TTC549 (cell line): Measurements from ENCODE around the gene ANKRD33B.

Experiments used
- FAIRE-seq: peaks from 2 replicates; lab custom pipeline; 2012; peaks lifted over from hg19 to GRCh38; lab: Jason Lieb, UNC

ANKRD33B gene

DNA sequence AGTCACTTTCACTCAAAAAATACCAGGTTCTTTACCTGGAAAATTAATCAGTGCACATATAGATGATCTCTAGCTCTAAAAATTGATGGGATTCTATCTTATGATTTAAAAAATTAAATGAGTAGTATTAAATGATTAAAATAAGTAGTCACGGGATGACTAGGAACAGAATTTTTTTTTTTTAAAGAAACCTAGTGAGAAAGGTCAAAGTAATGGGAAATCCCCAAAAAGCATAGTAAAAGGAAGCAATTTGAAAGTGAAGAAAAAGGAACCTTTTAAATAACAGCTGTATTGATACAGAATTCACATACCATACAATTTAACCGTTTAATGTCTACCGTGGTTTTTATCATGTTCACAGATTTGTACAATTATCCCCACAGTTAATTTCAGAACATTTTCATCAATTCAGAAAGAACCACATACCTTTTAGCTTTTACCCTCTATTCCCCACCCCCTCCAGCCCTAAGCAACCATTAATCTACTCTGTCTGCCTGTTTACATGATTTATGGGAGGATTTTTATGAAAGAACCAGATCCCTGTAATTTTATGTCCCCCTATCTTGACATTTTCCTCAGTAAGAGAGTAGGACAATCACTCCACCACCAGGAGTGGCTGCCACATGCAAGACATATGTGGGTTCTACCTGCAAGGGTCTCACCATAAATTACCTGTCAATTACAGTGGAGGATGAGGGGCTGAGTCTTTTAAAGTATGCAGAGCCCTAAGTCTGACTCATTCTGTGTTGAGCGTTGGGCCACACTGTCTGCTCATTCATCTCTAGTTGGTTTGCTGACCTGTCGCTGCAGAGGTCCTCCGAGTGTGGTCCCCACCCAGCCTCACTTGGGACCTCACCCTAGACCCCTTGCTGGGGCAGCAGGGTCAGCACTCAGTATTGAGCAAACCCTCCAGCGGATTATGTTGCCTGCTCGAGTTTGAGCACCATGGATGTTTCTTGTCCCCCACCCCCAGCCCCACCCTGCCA lies 16.0 kb downstream of the ANKRD33B start:
- FAIRE-seq = no peak

DNA sequence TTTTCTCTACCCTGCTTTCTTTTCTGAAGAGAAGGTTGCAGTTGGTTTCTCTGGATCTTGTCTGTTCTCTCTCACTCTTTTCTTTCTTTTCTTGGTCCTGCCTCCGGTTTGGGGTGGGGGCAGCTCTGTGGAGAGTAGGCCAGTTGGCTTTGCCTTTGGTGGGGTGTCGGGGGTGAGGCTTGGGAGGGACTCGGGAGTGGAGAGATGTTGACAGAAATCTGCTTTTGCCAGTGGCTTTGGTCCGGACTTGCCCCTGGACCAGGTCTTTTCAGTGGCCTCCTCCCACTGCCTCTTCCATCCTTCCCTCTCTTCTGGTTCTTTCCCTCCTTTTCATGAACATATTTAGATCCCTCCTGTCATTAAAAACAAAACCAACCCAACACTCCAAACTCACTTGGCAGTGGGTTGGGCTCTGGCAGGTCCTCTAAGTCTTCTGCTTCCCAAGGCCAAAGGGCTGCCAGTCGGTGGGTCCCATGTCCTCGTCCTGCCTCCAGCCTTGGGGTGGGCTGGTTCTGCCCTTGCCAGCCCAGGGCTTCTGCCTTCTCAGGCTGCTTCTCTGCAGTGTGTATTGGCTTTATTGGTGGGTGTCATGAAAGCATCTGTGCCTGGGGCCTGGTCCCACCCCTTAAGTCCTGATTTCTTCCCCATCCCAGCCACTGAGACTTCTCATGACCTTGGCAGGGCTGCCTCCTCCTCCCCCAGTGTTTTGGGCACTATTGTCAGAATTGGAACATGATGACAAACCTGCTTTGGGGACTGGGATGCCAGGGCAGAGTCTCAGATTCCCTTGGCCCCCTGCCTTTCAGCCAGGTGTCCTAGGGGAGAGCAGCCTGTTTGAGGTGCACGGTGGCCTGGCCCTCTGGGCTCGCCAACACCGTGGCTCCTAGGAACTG lies 16.9 kb downstream of the ANKRD33B start:
- no peak for FAIRE-seq

DNA sequence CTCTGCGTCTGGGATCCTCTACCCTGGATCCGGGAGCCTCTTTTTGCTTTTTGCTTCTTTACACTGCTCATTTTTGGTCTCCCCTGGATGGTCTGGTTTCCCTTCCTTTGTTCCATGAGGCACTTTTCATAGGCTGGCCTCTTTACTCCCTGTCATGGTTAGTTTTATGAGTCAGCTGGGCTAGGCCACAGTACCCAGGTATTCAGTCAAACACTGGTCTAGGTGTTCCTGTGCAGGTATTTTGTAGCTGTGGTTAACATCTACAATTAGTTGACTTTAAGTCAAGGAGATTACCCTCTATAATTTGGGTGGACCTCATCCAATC lies 17.5 kb downstream of the ANKRD33B start:
- no peak for FAIRE-seq

DNA sequence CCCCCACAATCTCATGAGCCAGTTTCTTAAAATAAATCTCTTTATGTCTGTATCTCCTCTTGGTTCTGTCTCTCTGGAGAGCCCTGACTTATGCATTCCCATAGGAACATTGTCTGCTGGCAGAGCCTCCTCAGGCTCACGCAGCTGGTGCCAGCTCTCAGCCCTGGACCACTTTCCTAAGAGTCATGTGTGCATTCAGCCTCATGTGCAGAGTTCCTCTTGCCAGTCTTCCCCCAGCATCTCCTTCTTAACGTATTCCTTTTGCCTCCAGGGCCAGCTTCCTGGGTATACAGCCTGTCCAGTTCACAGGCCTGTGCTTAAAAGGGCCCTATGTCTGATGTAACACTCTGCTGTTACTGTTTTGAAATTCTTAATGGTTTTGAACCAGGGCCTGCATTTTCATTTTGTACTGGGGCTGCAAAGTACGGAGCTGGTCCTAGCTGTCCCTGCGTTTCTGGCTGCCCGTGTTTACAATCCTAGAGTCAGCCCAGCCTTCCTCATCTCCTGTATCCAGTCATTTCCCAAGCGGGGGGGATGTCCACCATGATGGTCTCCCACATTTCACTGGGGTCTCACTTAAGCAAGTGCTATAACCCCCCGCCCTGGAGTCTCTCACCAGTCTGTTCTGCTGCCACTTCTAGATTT lies 18.1 kb downstream of the ANKRD33B start:
- FAIRE-seq = no peak

DNA sequence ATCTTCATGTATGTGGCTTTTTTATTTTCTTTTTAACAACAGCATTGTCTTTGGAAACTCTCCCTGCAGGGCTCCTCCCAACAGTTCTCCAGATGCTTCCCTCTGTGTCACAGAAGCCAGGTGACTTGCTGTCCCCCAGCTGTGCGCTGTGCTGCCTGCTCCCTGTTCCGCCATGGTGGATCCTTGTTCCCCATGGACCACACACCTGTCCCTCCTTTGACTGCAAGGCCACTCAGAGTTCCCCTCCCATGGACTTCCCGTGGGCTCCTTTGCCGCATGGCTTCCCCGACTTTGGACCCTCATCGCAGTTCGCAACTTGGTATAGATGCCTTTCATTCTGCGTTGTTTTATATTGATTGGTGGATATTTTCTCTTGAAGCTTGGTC lies 18.6 kb downstream of the ANKRD33B start:
- FAIRE-seq = no peak

DNA sequence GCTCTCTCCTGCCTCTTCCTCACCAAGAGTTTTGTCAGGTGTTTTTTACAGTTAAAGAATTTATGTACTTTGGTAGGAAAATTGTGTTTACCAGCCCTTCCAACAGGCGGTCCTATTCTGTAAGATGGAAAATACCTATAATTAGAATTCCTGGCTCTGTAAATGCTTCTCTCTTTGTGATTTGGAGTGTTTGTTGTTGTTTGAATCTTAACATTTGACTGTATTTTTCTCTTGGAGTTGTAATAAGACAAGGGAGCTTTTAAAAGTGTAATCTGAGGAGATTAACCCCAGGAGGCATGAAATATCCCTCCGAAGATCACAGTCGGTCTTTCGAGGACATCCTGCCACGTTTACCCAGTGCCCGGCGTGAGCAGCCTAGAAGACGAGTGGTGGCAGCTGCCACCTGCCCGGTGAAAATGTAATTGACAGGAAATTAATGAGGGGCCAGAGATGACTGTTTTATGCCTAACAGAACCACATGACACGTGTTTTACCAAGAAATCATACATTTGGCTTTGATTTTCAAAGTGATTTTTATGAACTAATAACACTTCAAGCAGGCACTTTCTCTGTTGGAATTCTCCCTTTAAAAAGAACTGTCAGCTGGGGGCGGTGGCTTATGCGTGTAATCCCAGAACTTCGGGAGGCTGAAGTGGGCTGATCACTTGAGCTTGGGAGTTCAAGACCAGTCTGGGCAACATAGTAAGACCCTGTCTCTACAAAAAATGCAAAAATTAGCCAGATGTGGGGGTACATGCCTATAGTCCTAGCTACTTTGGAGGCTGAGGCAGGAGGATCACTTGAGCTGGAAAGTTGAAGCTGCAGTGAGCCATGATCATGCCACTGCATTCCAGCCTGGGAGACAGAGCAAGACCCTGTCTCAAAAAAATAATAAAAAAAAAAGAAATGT lies 20.0 kb downstream of the ANKRD33B start:
- no peak for FAIRE-seq

DNA sequence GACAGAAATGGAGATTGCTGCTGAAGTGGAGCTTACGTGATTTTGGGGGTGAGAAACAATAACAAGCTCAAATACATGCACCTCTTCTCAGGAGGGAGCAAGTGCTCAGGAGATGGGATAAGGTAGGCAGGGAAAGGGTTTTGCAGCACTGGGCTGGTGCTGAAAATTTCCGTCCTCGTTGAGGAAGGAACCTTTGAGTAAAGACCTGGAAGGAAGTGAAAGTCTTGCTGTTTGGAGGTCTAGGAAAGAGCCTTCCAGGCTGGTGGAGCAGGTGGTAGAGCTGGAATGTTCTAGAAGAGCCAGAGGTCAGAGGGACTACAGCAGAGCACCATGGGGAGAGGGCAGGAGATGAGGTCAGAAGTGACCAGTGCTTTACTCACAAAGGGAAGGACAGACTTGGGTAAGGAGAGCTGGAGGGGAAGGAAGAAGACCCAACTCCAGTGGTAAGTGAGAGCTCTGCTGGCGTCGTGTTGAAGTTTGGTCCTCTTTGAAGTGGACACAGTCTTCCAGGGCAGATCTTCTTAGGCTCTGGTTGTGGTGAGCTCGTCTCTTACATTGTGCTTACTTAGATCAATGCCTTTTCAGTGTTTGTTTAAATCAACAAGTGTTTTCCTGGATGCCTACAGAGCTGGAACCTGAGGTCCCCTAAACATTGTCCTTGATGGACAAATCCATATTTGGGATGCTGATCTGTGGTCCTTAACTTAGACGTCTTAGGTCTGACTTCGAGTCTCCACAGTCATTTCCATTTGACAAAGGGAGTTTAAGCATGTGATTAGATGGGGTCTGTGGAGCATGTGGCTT lies 21.0 kb downstream of the ANKRD33B start:
- FAIRE-seq = no peak

DNA sequence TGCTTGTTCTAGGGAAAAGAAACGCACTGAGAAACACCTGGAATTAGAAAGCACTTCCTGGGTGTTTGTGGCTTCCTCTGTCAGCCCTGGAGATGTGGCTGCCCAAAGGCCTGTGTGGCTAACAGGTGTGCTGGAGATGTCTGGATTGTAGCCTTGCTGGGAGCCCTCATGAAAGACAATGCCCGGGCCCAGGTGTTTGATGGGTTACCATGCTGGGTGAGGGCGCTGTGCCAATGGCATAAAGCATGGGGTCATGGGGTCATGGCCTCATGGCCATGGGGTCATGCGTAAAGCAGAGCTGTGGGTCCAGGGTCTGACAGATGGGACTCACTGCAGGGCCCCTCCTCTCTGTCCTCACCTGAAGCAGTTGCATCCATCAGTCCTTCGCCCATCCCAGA lies 21.6 kb downstream of the ANKRD33B start:
- FAIRE-seq = no peak

DNA sequence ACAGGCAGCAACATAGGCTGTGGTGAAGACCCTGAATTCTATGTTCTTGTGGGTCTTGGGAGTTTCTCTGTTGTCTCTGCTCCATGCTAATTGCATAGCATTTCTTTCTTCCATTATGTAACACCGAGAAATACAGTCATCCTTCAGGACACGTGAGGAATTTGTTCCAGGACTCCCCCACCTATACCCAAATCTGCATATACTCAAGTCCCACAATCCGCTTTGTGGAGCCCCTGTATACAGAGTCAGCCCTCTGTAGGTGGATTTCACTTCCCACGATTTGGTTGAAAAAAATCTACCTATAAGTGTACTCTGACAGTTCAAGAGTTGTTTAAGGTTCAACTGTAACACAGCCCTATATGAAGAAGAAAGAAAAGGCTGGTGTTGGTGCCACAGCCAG lies 22.1 kb downstream of the ANKRD33B start:
- no peak for FAIRE-seq

DNA sequence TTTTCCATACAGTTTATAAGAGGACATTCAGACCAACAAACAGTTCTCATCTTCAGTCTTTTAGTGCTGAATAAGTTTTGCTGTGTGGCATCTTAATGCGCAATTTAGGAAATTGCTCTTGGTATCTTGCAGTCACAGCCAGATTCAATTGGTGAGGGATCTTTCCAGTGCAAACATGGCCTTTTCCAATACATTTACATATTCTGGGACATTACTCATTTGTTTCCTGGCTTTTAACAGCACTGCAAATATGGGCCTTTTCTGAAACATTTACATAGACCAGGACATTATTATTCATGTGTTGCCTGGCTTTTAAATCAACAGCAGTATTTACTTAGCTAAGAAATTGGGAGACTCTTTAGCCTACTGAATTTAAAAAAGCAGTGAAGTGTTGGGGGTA lies 22.7 kb downstream of the ANKRD33B start:
- FAIRE-seq = no peak

DNA sequence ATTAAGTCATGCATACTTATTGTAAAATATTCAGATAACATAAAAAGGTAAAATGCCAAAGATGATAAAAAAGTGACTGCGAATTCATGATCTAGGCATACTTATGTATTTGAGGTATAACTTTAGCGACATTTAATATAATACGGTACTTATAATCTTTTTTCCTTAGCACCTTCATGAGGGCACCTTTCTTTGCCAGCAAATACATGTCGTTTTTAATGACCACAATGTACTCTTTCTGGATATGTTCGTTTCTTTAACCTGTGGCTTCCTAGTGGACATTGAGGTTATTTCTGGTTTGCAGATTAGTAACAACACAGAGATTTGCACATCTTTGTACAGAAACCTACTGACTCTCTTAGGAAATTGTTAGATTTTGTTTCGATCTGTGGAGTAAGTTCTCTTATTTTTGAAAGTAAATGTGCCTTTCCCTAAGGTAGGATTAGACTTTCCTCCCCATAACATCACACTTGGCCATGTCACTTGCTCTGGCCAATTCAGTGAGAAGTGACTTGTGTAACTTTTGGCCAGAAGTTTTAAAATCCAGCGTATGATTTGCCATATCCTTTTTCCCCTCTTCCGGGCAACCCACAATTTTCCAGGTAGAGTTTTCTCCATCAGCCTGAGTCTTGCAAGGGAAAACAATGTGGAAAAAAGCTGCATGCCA lies 24.4 kb downstream of the ANKRD33B start:
- FAIRE-seq = no peak

DNA sequence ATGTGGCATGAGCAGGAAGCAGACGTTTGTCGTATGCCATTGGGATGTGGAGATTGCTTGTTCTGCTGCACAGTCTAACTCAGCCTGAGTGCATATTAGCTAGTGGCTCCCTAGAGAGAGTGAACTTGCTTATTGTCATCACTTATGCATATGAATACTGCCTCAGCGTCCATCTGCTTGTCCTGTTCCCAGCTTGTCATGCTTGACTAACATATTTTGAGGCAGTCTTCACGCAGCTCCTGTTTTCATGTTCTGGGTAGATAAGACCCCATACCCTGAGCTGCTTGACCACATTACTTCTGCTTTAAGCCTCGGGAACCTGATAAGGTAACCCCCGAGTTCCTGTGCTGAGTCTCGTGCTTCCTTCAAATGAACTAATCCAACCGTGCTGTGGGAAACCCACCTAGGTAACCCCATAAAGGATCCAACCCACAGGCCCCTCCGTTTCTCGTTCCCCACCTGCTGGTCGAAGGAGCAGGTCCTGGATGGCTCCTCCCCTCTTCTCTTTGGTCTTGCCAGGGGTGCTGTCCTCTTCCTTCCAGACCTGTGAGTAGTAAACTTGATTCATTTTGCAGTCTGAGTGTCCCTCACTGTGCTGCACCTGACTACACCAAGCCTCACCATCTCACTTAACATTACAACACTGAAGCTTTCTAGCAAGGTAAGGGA lies 25.0 kb downstream of the ANKRD33B start:
- no peak for FAIRE-seq

DNA sequence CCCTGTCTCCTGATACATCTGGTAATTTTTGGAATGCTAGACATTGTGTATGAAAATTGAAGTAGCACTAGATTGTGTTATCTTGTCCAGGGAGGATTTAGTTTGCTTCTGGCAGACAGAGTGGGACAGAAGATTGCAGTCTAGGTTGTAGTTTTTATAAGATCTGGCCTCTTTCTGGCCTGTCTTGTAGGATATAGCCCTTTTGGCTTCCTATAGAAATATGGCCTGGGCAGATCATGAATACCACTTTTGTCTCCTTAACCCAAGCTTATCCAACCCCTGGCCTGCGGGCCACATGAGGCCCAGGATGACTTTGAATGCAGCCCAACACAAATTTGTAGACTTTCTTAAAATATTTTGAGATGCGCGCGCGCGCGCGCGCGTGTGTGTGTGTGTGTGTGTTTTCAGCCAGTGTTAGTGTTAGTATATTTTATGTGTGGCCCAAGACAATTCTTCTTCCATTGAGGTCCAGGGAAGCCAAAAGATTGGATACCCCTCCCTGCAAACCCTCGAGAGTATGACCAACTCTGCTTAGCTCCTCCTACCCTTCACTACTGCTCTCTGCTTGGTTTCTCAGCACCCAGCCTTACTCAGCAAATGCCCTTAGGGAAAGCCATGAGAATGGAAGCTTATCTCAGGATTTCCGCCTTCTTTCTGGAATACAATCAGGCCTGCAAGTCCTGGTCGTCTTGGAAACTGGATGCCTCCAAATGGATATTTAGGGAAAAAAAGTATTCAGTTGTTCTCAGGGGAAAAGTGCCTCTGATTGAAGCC lies 26.5 kb downstream of the ANKRD33B start:
- no peak for FAIRE-seq

DNA sequence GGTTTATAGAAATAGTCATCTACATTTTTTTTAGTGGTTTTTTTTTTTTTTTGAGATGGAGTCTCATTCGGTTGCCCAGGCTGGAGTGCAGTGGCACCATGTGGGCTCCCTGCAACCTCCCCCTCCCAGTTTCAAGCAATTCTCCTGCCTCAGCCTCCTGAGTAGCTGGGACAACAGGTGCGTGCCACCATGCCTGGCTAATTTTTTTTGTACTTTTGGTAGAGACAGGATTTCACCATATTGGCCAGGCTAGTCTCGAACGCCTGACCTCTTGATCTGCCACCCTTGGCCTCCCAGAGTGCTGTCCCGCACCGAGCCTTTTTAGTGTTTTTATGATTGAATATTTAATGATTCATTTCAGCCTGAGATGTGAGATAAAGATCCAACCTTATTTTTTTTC lies 27.3 kb downstream of the ANKRD33B start:
- no peak for FAIRE-seq

DNA sequence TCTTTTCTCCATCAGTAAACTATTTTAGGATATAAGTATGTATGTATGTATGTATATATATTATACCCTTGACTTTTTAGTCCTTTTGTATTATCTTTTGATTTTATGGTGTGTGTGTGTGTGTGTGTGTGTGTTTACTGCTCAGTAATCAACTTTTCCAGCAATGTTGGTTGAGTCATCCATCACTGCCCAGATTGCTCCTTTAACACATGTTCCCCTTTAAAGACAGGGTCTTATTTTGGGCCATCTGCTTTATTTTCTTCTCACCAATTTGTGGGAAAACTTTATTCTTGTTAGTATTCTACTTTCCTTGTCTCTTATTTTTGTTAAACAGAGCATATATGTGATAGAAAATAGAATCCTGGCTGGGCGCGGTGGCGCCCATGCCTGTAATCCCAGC lies 28.1 kb downstream of the ANKRD33B start:
- no peak for FAIRE-seq

DNA sequence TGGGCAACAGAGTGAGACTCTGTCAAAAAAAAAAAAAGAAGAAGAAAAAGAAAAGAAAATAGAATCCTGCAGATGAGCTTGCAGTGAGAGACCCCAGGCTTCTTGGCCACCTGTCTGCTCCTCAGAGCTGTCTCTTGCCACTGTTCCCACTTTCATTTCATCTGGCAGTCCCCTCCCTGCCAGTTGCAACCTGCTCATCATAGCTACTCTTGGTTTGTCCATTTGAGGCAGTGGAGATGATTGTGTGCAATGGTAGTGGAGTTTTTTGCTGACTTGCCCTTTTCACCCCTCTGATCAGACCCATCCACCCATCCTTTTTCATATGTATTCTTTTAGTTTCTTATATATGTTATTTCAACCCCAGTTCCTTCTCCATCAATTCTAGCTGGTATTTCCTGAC lies 28.7 kb downstream of the ANKRD33B start:
- no peak for FAIRE-seq

DNA sequence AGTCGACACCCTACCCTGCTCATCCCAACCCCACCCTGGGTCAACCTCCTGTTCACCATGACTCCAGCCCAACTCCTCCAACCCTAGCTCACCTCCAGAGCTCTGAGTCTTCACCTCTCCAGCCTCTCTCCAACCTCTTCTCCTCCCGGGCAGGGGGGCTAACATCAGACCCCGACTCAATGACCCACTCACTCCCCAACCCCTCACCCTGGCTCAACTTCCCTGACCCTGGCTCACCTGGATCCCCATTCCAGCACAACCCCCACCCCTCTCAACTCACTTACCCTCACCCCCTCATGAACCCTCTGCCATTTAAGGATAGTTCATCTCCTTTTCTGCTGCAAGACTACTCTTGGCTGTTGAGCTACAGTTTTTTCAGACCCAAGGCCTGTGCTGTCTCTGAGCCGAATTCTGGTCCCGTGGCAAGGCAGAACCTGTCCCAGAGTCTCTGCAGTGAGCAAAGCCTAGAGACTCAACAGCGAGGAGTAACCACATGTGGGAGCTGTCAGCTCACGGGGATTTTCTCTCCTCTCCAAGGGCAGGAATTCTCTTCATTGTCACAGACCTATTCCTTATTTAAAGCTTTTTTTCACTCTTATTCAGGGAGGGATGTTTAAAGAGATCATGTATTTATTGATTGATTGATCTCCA lies 29.8 kb downstream of the ANKRD33B start:
- no peak for FAIRE-seq

DNA sequence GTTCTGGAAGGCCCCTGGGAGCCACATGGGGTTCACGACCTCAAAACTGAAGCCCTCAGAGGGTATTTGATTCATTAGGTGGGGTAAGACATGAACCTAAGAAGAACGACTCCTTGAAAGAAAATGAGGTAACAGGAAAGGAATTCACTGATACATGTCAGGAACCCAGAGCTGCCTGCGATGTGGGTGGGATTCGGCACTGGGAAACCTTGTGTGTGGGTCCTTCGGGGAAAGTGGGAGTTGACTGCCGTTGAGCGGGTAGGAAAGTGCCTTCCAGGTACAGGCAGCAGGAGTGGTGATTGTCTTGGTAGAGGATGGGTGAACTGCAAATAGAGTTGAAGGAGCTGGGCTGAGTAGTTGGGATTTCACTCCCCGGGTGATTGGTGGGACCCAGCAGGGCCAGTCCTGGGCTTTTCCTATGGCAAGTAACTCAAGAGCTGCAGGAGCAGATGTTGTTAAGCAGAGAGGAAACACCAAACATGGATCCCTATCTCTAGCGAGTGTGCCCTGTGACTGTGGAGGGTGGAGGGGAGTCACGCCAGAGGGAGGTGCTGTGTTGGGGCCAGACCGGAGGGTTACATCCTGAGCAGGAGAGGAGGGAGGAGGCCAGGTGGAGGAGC lies 30.8 kb downstream of the ANKRD33B start:
- FAIRE-seq = no peak
